HEK293 (cell line): ENCODE data around the gene CLIC5.

Experiments used
- CTCF ChIA-PET: fragments of 350-600 bp; formaldehyde crosslinking; extraction: SDS; loops from one replicate; lab custom pipeline; 2021; ENCODE audit warnings: antibody characterized with exemption; lab: Yijun Ruan, JAX
- POLR2A ChIA-PET: fragments of 300-600 bp; formaldehyde crosslinking; extraction: SDS; loops from one replicate; lab custom pipeline; 2020; ENCODE audit warnings: antibody characterized with exemption, inconsistent platforms; lab: Yijun Ruan, JAX
- H3K27ac ChIP-seq: fragments of 200-500 bp; sonication (Bioruptor generic); 2 replicates; pipeline ENCODE4 v1.5.1; 2014; ENCODE audit warnings: low read depth, low read length, control low read depth, inconsistent platforms; ENCODE audit errors: extremely low read depth
- H3K36me3 ChIP-seq, 2 experiments: fragments of 200-500 bp in 1 of 2; sonication (Bioruptor generic) in 1 of 2; 1 replicate in 1 of 2; 2 replicates in 1 of 2; pipeline ENCODE4 v1.5.1; 2014 to 2017; ENCODE audit warnings: inconsistent platforms in 2 of 2, low read length in 2 of 2; ENCODE audit not compliant: control insufficient read depth in 2 of 2, insufficient read depth in 1 of 2
- H3K4me1 ChIP-seq: fragments of 200-500 bp; sonication (Bioruptor generic); 2 replicates; pipeline ENCODE4 v1.5.1; 2014; ENCODE audit warnings: mild to moderate bottlenecking, low read length, inconsistent platforms; ENCODE audit not compliant: control insufficient read depth, insufficient read depth
- H3K4me3 ChIP-seq: 2 replicates; pipeline ENCODE4 v1.5.1; 2011; ENCODE audit warnings: low read depth, mild to moderate bottlenecking, control low read depth, low read length, moderate library complexity
- H3K9me3 ChIP-seq: fragments of 200-500 bp; sonication (Bioruptor generic); 2 replicates; pipeline ENCODE4 v1.5.1; 2014; ENCODE audit warnings: low read depth, low read length, inconsistent platforms; ENCODE audit not compliant: control insufficient read depth, insufficient read depth
- IKZF3 ChIP-seq: fragments of 450-650 bp; IDR thresholded peaks from 2 replicates; pipeline ENCODE4 v1.5.0; 2018; ENCODE audit warnings: missing biosample characterization, mild to moderate bottlenecking, missing genetic modification characterization, moderate library complexity
- INSM2 ChIP-seq: fragments of 450-650 bp; formaldehyde crosslinking; IDR thresholded peaks from 2 replicates; pipeline ENCODE4 v1.5.1; 2016; ENCODE audit warnings: missing biosample characterization, missing genetic modification characterization
- KLF1 ChIP-seq: fragments of 450-650 bp; formaldehyde crosslinking; IDR thresholded peaks from 2 replicates; pipeline ENCODE4 v1.5.1; 2016; ENCODE audit warnings: missing biosample characterization, missing genetic modification characterization
- MZF1 ChIP-seq: fragments of 450-650 bp; formaldehyde crosslinking; IDR thresholded peaks from 2 replicates; pipeline ENCODE4 v1.5.1; 2017; ENCODE audit warnings: missing biosample characterization, missing genetic modification characterization, borderline replicate concordance
- RBAK ChIP-seq: fragments of 450-650 bp; formaldehyde crosslinking; IDR thresholded peaks from 2 replicates; pipeline ENCODE4 v1.5.1; 2016; ENCODE audit warnings: missing biosample characterization, missing genetic modification characterization
- ZNF133 ChIP-seq: fragments of 450-650 bp; formaldehyde crosslinking; IDR thresholded peaks from 2 replicates; pipeline ENCODE4 v1.5.1; 2016; ENCODE audit warnings: missing biosample characterization, missing genetic modification characterization
- ZNF140 ChIP-seq: fragments of 450-650 bp; formaldehyde crosslinking; IDR thresholded peaks from 2 replicates; pipeline ENCODE4 v1.5.1; 2016; ENCODE audit warnings: missing biosample characterization, missing genetic modification characterization
- ZNF146 ChIP-seq: fragments of 450-650 bp; formaldehyde crosslinking; IDR thresholded peaks from 2 replicates; pipeline ENCODE4 v1.5.1; 2016; ENCODE audit warnings: missing biosample characterization, missing genetic modification characterization
- ZNF175 ChIP-seq: fragments of 450-650 bp; formaldehyde crosslinking; IDR thresholded peaks from 2 replicates; pipeline ENCODE4 v1.5.1; 2016; ENCODE audit warnings: missing biosample characterization, missing genetic modification characterization
- ZNF302 ChIP-seq: fragments of 450-650 bp; formaldehyde crosslinking; IDR thresholded peaks from 2 replicates; pipeline ENCODE4 v1.5.1; 2016; ENCODE audit warnings: missing biosample characterization, missing genetic modification characterization, low read depth
- ZNF341 ChIP-seq: fragments of 450-650 bp; formaldehyde crosslinking; IDR thresholded peaks from 2 replicates; pipeline ENCODE4; 2016; ENCODE audit warnings: low read depth, missing biosample characterization, missing genetic modification characterization
- ZNF366 ChIP-seq: fragments of 450-650 bp; formaldehyde crosslinking; conservative IDR thresholded peaks from 2 replicates; pipeline ENCODE4 v1.5.1; 2016; ENCODE audit warnings: missing biosample characterization, missing genetic modification characterization
- ZNF416 ChIP-seq: fragments of 450-650 bp; formaldehyde crosslinking; IDR thresholded peaks from 2 replicates; pipeline ENCODE4 v1.5.1; 2016; ENCODE audit warnings: missing biosample characterization, missing genetic modification characterization
- ZNF433 ChIP-seq: fragments of 450-650 bp; formaldehyde crosslinking; IDR thresholded peaks from 2 replicates; pipeline ENCODE4 v1.5.1; 2016; ENCODE audit warnings: missing biosample characterization, missing genetic modification characterization, low read depth
- ZNF585B ChIP-seq: fragments of 450-650 bp; formaldehyde crosslinking; IDR thresholded peaks from 2 replicates; pipeline ENCODE4 v1.5.1; 2016; ENCODE audit warnings: missing biosample characterization, missing genetic modification characterization
- ZNF621 ChIP-seq: fragments of 450-650 bp; formaldehyde crosslinking; IDR thresholded peaks from 2 replicates; pipeline ENCODE4 v1.5.1; 2017; ENCODE audit warnings: missing biosample characterization, missing genetic modification characterization
- ZNF626 ChIP-seq: fragments of 450-650 bp; sonication (Bioruptor Pico); formaldehyde crosslinking; IDR thresholded peaks from 2 replicates; pipeline ENCODE4 v1.5.1; 2018; ENCODE audit warnings: missing biosample characterization, missing genetic modification characterization, inconsistent platforms
- TF ChIP-seq, protein P1 (sequence below): fragments of 450-650 bp; formaldehyde crosslinking; IDR thresholded peaks from 2 replicates; pipeline ENCODE4; 2016; ENCODE audit warnings: missing biosample characterization, missing genetic modification characterization
- TF ChIP-seq, protein P2 (sequence below): fragments of 450-650 bp; formaldehyde crosslinking; IDR thresholded peaks from 2 replicates; pipeline ENCODE4 v1.5.1; 2017; ENCODE audit warnings: missing biosample characterization, missing genetic modification characterization
- TF ChIP-seq, protein P3 (sequence below): fragments of 450-650 bp; formaldehyde crosslinking; IDR thresholded peaks from 2 replicates; pipeline ENCODE4 v1.5.1; 2017; ENCODE audit warnings: missing biosample characterization, missing genetic modification characterization

Gene CLIC5

DNA sequence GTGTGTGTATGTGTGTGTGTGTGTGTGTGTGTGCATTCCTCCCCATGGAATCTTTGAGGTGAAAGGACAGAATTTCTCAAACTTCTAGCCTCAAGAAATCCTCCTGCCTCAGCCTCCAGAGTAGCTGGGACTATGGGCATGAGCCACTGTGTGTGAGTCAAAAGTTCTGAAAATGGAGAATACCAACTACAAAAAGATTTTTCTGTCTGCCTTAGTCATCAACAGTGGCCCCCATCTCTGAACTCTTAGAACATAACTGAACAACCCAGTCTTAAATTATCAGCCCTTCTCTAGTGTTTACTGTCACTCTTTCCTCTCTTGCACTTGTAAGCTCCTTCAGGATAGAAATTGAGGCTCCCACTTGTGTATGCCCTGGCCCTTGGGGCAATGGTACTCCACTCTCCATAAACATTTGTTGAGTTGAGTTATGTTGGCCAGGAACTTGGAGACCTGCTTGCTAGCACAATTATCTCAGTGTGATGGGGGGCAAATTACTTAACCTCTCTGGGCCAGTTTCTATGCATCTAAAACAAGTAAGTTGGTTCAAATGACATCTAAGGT, 35.3 kb upstream of the CLIC5 start (continued):
- TF ChIP-seq INSM2 (tag by site-specific recombination), result no peak
- TF ChIP-seq, protein P1, sequence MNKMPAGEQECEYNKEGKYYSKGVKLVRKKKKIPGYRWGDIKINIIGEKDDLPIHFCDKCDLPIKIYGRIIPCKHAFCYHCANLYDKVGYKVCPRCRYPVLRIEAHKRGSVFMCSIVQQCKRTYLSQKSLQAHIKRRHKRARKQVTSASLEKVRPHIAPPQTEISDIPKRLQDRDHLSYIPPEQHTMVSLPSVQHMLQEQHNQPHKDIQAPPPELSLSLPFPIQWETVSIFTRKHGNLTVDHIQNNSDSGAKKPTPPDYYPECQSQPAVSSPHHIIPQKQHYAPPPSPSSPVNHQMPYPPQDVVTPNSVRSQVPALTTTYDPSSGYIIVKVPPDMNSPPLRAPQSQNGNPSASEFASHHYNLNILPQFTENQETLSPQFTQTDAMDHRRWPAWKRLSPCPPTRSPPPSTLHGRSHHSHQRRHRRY (tag by site-specific recombination), result no peak

DNA sequence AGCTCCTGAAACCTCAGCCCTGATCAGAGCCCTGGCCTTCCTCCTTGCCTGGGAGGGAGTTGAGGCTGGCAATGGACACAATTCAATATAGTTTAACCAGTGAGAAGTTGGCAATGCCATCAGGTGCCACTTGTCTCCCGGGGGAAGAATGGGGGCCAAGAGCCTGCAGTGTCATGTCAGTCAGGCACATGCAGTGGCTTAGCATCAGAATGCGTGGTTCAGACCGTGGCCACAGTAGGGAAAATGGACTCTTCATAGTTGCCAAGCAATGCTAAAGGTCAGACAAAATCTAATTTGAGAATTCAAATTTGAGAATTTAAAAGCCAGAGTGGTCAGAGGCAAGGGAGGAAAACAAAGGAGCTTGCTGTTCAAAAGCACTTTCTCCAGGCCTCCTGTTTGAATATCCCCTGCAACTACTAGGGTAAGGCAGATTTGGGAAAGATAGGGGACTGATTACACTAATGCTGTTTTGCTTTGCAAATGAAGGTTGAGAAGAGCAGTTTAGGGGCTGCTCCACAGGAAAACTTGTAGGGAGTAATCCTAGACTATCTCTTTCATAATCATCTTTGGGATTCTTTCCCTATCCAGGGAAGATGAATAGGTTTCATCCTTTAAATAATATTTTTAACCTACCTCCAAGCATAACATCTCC, 33.1 kb upstream of the CLIC5 start:
- POLR2A ChIA-PET, result no interaction called here
- Histone ChIP-seq H3K27ac (no peak overlapping the region), H3K4me1 (peaks cover 7% of the 10 kb centered on the region), H3K9me3 (no peaks in the 10 kb centered on the region), H3K4me3 (no peak overlapping the region), H3K36me3 (no peaks in the 10 kb centered on the region)
- CTCF ChIA-PET, result no interaction called here
- TF ChIP-seq ZNF341 (tag by site-specific recombination) (no peak), ZNF626 (tag by site-specific recombination) (no peak), ZNF302 (tag by site-specific recombination) (no peak), MZF1 (tag by site-specific recombination) (no peak), ZNF621 (tag by site-specific recombination) (no peak), ZNF585B (tag by site-specific recombination) (no peak), ZNF416 (no peak), ZNF175 (no peak), IKZF3 (no peak), ZNF366 (no peak), ZNF133 (no peak), INSM2 (tag by site-specific recombination) (no peak), RBAK (tag by site-specific recombination) (no peak), ZNF433 (no peak), ZNF140 (tag by site-specific recombination) (no peak), ZNF146 (tag by site-specific recombination) (no peak), KLF1 (no peak)
- TF ChIP-seq, protein P2, sequence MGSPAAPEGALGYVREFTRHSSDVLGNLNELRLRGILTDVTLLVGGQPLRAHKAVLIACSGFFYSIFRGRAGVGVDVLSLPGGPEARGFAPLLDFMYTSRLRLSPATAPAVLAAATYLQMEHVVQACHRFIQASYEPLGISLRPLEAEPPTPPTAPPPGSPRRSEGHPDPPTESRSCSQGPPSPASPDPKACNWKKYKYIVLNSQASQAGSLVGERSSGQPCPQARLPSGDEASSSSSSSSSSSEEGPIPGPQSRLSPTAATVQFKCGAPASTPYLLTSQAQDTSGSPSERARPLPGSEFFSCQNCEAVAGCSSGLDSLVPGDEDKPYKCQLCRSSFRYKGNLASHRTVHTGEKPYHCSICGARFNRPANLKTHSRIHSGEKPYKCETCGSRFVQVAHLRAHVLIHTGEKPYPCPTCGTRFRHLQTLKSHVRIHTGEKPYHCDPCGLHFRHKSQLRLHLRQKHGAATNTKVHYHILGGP (tag by site-specific recombination), result no peak
- TF ChIP-seq, protein P3, sequence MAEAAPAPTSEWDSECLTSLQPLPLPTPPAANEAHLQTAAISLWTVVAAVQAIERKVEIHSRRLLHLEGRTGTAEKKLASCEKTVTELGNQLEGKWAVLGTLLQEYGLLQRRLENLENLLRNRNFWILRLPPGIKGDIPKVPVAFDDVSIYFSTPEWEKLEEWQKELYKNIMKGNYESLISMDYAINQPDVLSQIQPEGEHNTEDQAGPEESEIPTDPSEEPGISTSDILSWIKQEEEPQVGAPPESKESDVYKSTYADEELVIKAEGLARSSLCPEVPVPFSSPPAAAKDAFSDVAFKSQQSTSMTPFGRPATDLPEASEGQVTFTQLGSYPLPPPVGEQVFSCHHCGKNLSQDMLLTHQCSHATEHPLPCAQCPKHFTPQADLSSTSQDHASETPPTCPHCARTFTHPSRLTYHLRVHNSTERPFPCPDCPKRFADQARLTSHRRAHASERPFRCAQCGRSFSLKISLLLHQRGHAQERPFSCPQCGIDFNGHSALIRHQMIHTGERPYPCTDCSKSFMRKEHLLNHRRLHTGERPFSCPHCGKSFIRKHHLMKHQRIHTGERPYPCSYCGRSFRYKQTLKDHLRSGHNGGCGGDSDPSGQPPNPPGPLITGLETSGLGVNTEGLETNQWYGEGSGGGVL, result no peak
